Esophagus (tissue), 2 donors: ENCODE measurements around the gene EMCN. TPM values are rescaled to one million over a fixed set of nuclear protein-coding genes. Genes with fewer than 3 reads are reported as not detected.

Experiments used
- H3K27ac ChIP-seq, 2 donors: one replicate each; pipeline ENCODE4 v1.5.1; 2013; ENCODE audit warnings: low read depth in 2 of 2, mild to moderate bottlenecking in 2 of 2, inconsistent platforms in 1 of 2, low read length in 1 of 2, moderate library complexity in 1 of 2
- H3K27me3 ChIP-seq, 2 donors: one replicate each; pipeline ENCODE4 v1.6.1; 2013; ENCODE audit warnings: low read length in 2 of 2, control low read depth in 1 of 2, mild to moderate bottlenecking in 1 of 2; ENCODE audit not compliant: insufficient read depth in 2 of 2, control insufficient read depth in 1 of 2
- H3K36me3 ChIP-seq, 2 donors: one replicate each; pipeline ENCODE4 v1.6.1; 2013; ENCODE audit warnings: low read length in 1 of 2; ENCODE audit not compliant: control insufficient read depth in 2 of 2, insufficient read depth in 2 of 2
- H3K4me1 ChIP-seq, 2 donors: one replicate each; pipeline ENCODE4 v1.6.1; 2013; ENCODE audit warnings: low read length in 1 of 2; ENCODE audit not compliant: control insufficient read depth in 2 of 2, insufficient read depth in 2 of 2
- H3K4me3 ChIP-seq, 2 donors: one replicate each; pipeline ENCODE4 v1.5.1; 2013; ENCODE audit warnings: low read length in 2 of 2, mild to moderate bottlenecking in 2 of 2, low read depth in 1 of 2, moderate library complexity in 1 of 2
- H3K9me3 ChIP-seq, 2 donors: one replicate each; pipeline ENCODE4 v1.6.1; 2013; ENCODE audit warnings: mild to moderate bottlenecking in 2 of 2, low read depth in 1 of 2, low read length in 1 of 2, moderate library complexity in 1 of 2; ENCODE audit not compliant: control insufficient read depth in 2 of 2, insufficient read depth in 1 of 2
- WGBS, 2 donors: extraction: QIAGEN DNeasy Blood & Tissue Kit; methylation state at CpG; one replicate each; pipeline ENCODE4 v1.1.7; 2013; 5-methylcytosine and 5-hydroxymethylcytosine counted together
- polyA plus RNA-seq, 2 donors: library from polyadenylated mRNA; stranded (reverse); fragments of 200-250 nt; gene quantifications; one replicate each; pipeline ENCODE4 v1.2.3, GENCODE V29; 2013
- donor health status: healthy with polysubstance abuse.
- donor health status: Bipolar disorder and iron deficiency.

Gene EMCN
- 1 to 10 TPM; 2.1 to 3.3 TPM for polyA plus RNA-seq

- peak within 1 kb of the TSS in 1 of 2 donors; percentile 3 for H3K4me3 ChIP-seq
These were observed at the start of gene EMCN for GRCh38 chr4:100517864-100518341. Gene EMCN (minus strand): TSS chr4:100518022. CDS start chr4:100517914, 108 bp downstream.

GRCh38 chr4:100566396-100566795 lies 48.6 kb upstream of the EMCN start:
- Histone ChIP-seq H3K36me3 (no peaks in the 10 kb centered on the region), H3K4me1 (no peaks in the 10 kb centered on the region), H3K4me3 (no peak overlapping the region), H3K27ac (no peak overlapping the region), H3K9me3 (no peaks in the 10 kb centered on the region), H3K27me3 (no peaks in the 10 kb centered on the region)
- 56 to 69% methylated on average over 3 of the region's 3 CpGs for WGBS, 2 donors

More at GRCh38 chr4:100517864-100518341, at the start of gene EMCN:
- no peaks in the 10 kb centered on the region for H3K9me3 ChIP-seq
- no peaks in the 10 kb centered on the region for H3K27me3 ChIP-seq
- H3K36me3 ChIP-seq, result no peaks in the 10 kb centered on the region
- WGBS, 2 donors, result 44 to 49% methylated on average over 3 of the region's 3 CpGs
- no peaks in the 10 kb centered on the region for H3K4me1 ChIP-seq
- no peak within 1 kb of the TSS for H3K27ac ChIP-seq

- WGBS, 2 donors, result 51 to 70% methylated on average over 2 of the region's 2 CpGs
- Histone ChIP-seq H3K4me3 (no peak overlapping the region), H3K9me3 (no peaks in the 10 kb centered on the region), H3K4me1 (no peaks in the 10 kb centered on the region), H3K36me3 (no peaks in the 10 kb centered on the region), H3K27ac (no peak overlapping the region), H3K27me3 (no peaks in the 10 kb centered on the region)
These were observed 39.5 kb upstream of the EMCN start for GRCh38 chr4:100557306-100557705.

- no peaks in the 10 kb centered on the region for H3K27me3 ChIP-seq
- 71 to 72% methylated on average over 2 of the region's 2 CpGs for WGBS, 2 donors
- H3K9me3 ChIP-seq, result no peaks in the 10 kb centered on the region
- no peaks in the 10 kb centered on the region for H3K36me3 ChIP-seq
- H3K4me1 ChIP-seq, result no peaks in the 10 kb centered on the region
- H3K27ac ChIP-seq, result no peak overlapping the region
- H3K4me3 ChIP-seq, result no peak overlapping the region
These were observed 38.0 kb upstream of the EMCN start for GRCh38 chr4:100555611-100556337.

- Histone ChIP-seq H3K4me1 (no peaks in the 10 kb centered on the region), H3K4me3 (no peak overlapping the region), H3K36me3 (no peaks in the 10 kb centered on the region), H3K27ac (no peak overlapping the region), H3K9me3 (no peaks in the 10 kb centered on the region), H3K27me3 (no peaks in the 10 kb centered on the region)
- WGBS, 2 donors, result 73 to 76% methylated on average over 1 of the region's 1 CpG
These were observed 30.4 kb upstream of the EMCN start for GRCh38 chr4:100548200-100548560.

- 83 to 84% methylated on average over 6 of the region's 6 CpGs for WGBS, 2 donors
- no peaks in the 10 kb centered on the region for H3K36me3 ChIP-seq
- no peaks in the 10 kb centered on the region for H3K4me1 ChIP-seq
- H3K4me3 ChIP-seq, result no peak overlapping the region
- no peak overlapping the region for H3K27ac ChIP-seq
- H3K9me3 ChIP-seq, result no peaks in the 10 kb centered on the region
- H3K27me3 ChIP-seq, result no peaks in the 10 kb centered on the region
These were observed 29.8 kb upstream of the EMCN start for GRCh38 chr4:100547541-100548199.

GRCh38 chr4:100545427-100545826 lies 27.6 kb upstream of the EMCN start:
- no peak overlapping the region for H3K4me3 ChIP-seq
- H3K9me3 ChIP-seq, result no peaks in the 10 kb centered on the region
- no peaks in the 10 kb centered on the region for H3K4me1 ChIP-seq
- no peaks in the 10 kb centered on the region for H3K27me3 ChIP-seq
- WGBS, 2 donors, result 76 to 85% methylated on average over 5 of the region's 5 CpGs
- no peak overlapping the region for H3K27ac ChIP-seq
- H3K36me3 ChIP-seq, result no peaks in the 10 kb centered on the region

- no peak overlapping the region for H3K4me3 ChIP-seq
- no peaks in the 10 kb centered on the region for H3K4me1 ChIP-seq
- H3K9me3 ChIP-seq, result no peaks in the 10 kb centered on the region
- H3K27me3 ChIP-seq, result no peaks in the 10 kb centered on the region
- H3K27ac ChIP-seq, result no peak overlapping the region
- H3K36me3 ChIP-seq, result no peaks in the 10 kb centered on the region
These were observed 22.3 kb upstream of the EMCN start for GRCh38 chr4:100540131-100540530.

- no peaks in the 10 kb centered on the region for H3K36me3 ChIP-seq
- H3K27me3 ChIP-seq, result no peaks in the 10 kb centered on the region
- H3K9me3 ChIP-seq, result no peaks in the 10 kb centered on the region
- WGBS, 2 donors, result 55 to 60% methylated on average over 4 of the region's 4 CpGs
- no peaks in the 10 kb centered on the region for H3K4me1 ChIP-seq
- no peak overlapping the region for H3K4me3 ChIP-seq
- H3K27ac ChIP-seq, result no peak overlapping the region
These were observed 21.9 kb upstream of the EMCN start for GRCh38 chr4:100539706-100540105.

GRCh38 chr4:100533741-100534140 lies 15.9 kb upstream of the EMCN start:
- Histone ChIP-seq H3K4me1 (no peaks in the 10 kb centered on the region), H3K9me3 (no peaks in the 10 kb centered on the region), H3K27ac (no peak overlapping the region), H3K4me3 (no peak overlapping the region), H3K36me3 (no peaks in the 10 kb centered on the region), H3K27me3 (no peaks in the 10 kb centered on the region)
- WGBS, 2 donors, result 68 to 72% methylated on average over 1 of the region's 1 CpG
